Caco-2 (cell line): Measurements from ENCODE around the gene TNFSF9. TPM values are rescaled to one million over a fixed set of nuclear protein-coding genes. Genes with fewer than 3 reads are reported as not detected.
"Not testable (repeated sequence)": the region's sequence is repeated elsewhere in the genome, so short reads cannot be mapped to it uniquely, and the experiment has no call there.

ENCODE experiments used
- BruUV-seq: library from RNA; stranded (reverse); fragments of 400-500 nt; replicated peaks from 2 replicates; lab custom pipeline; 2021; lab: Mats Ljungman, UMichigan
- CTCF ChIA-PET: fragments of 300-600 bp; sonication (Branson Sonifier 250); formaldehyde crosslinking; loops from one replicate; lab custom pipeline; 2022; ENCODE audit warnings: antibody characterized with exemption; lab: Charles Lee
- POLR2A ChIA-PET: fragments of 300-600 bp; sonication (Branson Sonifier 250); formaldehyde crosslinking; loops from one replicate; lab custom pipeline; 2022; ENCODE audit warnings: antibody characterized with exemption; lab: Charles Lee
- DNase-seq, 2 experiments: peaks; one replicate each; pipeline versions ENCODE4 v3.0.0 to v3.0.0-alpha.2; 2020 to 2022
- H3K27me3 ChIP-seq: replicated peaks from 2 replicates; pipeline ENCODE4 v1.6.0; 2011; ENCODE audit warnings: low read length; ENCODE audit not compliant: control insufficient read depth, insufficient read depth
- H3K36me3 ChIP-seq: 2 replicates; pipeline ENCODE4 v1.5.1; 2011; ENCODE audit warnings: low read length; ENCODE audit not compliant: control insufficient read depth, insufficient read depth
- H3K4me1 ChIP-seq: fragments of 250-450 bp; sonication (Bioruptor Pico); 2 replicates; pipeline ENCODE4 v1.5.1; 2020; ENCODE audit warnings: mild to moderate bottlenecking
- H3K4me3 ChIP-seq: 2 replicates; pipeline ENCODE4 v1.5.1; 2011; ENCODE audit warnings: low read depth, mild to moderate bottlenecking, control low read depth, low read length
- H3K9me3 ChIP-seq: fragments of 250-450 bp; sonication (Bioruptor Pico); 2 replicates; pipeline ENCODE4 v1.5.1; 2020; ENCODE audit warnings: mild to moderate bottlenecking, moderate library complexity
- H3K27ac Mint-ChIP-seq: one replicate; pipeline ENCODE4 v1.8.0; 2022; ENCODE audit warnings: mixed read lengths; ENCODE audit not compliant: unreplicated experiment
- H3K27me3 Mint-ChIP-seq: one replicate; pipeline ENCODE4 v1.8.0; 2022; ENCODE audit warnings: mixed read lengths; ENCODE audit not compliant: insufficient read depth, unreplicated experiment
- H3K36me3 Mint-ChIP-seq: one replicate; pipeline ENCODE4 v1.8.0; 2022; ENCODE audit warnings: mild to moderate bottlenecking, mixed read lengths; ENCODE audit not compliant: insufficient read depth, unreplicated experiment
- H3K4me1 Mint-ChIP-seq: one replicate; pipeline ENCODE4 v1.8.0; 2022; ENCODE audit warnings: low read depth, mixed read lengths; ENCODE audit not compliant: unreplicated experiment
- H3K4me3 Mint-ChIP-seq: one replicate; pipeline ENCODE4 v1.8.0; 2022; ENCODE audit warnings: mild to moderate bottlenecking, moderate library complexity, mixed read lengths; ENCODE audit not compliant: unreplicated experiment
- H3K9me3 Mint-ChIP-seq: one replicate; pipeline ENCODE4 v1.8.0; 2022; ENCODE audit warnings: mixed read lengths; ENCODE audit not compliant: unreplicated experiment
- intact Hi-C: fragments of 100-400 bp; cut with micrococcal nuclease; formaldehyde crosslinking; loops from one replicate; pipeline ENCODE4 v1.10.0; 2022; ENCODE audit not compliant: unreplicated experiment
- total RNA-seq: library from RNA; stranded (reverse); gene quantifications from 2 replicates; pipeline ENCODE4 v1.2.3, GENCODE V29; 2022
- TF ChIP-seq, protein P1 (sequence below), 2 experiments: fragments of 200-600 bp in 1 of 2; IDR thresholded peaks; 1 replicate in 1 of 2; 2 replicates in 1 of 2; pipeline versions ENCODE4 v1.5.1 to v1.8.0; 2011 to 2022; ENCODE audit warnings: antibody characterized with exemption in 1 of 2, control low read depth in 1 of 2, inconsistent platforms in 1 of 2, low read depth in 1 of 2, low read length in 1 of 2, mild to moderate bottlenecking in 1 of 2, moderate library complexity in 1 of 2; ENCODE audit not compliant: insufficient read depth in 1 of 2, severe bottlenecking in 1 of 2, unreplicated experiment in 1 of 2

TNFSF9 gene
- total RNA-seq, 1 experiment from 2014 or later: 0.77 TPM

DNA sequence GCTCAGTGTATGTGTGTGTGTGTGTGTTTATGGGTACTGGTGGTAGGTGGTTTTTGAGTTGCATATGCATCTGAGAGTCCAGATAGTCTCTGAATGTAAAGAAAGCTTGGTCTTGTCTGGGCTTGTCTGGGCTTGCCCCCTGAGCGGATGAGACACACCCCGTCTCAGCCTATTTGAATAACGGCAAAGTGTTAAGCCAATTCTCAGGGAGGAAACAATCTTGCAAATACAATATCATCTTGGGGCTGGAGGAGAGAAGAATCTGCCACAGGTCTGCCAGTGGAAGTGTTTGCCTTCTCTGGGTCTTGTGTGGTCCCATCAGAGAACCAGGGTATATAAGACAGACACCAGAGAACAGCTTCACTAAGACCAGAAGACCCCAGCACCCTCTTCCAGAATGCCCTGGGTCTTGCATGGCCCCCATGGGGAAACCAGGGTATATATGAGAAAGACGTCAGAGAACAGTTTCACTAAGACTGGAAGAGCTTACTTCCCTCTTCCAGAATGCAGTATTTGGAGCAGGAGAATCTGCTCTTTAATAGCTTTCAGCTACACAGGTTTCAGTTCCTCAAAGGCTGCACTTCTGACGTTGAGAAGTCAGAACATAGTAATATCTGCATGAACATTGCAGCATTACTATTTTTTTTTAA, 46.8 kb downstream of the TNFSF9 start:
- peaks cover 21% of the 10 kb centered on the region for H3K9me3 Mint-ChIP-seq
- ChIA-PET POLR2A (no interaction called here), CTCF (no interaction called here)
- H3K36me3 ChIP-seq: no peaks in the 10 kb centered on the region
- peaks cover 5% of the 10 kb centered on the region; the same call in 1 of the 2 replicates for H3K9me3 ChIP-seq
- no peaks in the 10 kb centered on the region for H3K27me3 ChIP-seq
- no TSS peak for BruUV-seq
- H3K27ac Mint-ChIP-seq: no peak overlapping the region
- H3K4me3 Mint-ChIP-seq: no peak overlapping the region
- DNase-seq: no peak
- no peak overlapping the region for H3K4me3 ChIP-seq
- intact Hi-C loops: no loop called here
- no peaks in the 10 kb centered on the region for H3K27me3 Mint-ChIP-seq
- H3K36me3 Mint-ChIP-seq: no peaks in the 10 kb centered on the region
- H3K4me1 Mint-ChIP-seq: no peaks in the 10 kb centered on the region
- TF ChIP-seq, protein P1, sequence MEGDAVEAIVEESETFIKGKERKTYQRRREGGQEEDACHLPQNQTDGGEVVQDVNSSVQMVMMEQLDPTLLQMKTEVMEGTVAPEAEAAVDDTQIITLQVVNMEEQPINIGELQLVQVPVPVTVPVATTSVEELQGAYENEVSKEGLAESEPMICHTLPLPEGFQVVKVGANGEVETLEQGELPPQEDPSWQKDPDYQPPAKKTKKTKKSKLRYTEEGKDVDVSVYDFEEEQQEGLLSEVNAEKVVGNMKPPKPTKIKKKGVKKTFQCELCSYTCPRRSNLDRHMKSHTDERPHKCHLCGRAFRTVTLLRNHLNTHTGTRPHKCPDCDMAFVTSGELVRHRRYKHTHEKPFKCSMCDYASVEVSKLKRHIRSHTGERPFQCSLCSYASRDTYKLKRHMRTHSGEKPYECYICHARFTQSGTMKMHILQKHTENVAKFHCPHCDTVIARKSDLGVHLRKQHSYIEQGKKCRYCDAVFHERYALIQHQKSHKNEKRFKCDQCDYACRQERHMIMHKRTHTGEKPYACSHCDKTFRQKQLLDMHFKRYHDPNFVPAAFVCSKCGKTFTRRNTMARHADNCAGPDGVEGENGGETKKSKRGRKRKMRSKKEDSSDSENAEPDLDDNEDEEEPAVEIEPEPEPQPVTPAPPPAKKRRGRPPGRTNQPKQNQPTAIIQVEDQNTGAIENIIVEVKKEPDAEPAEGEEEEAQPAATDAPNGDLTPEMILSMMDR (IDR thresholded peaks at IDR 0.05; ENCODE audit: insufficient read depth in 1 of 2, low read depth in 1 of 2, low read length in 1 of 2, severe bottlenecking in 1 of 2, unreplicated experiment in 1 of 2): no peak
- no peaks in the 10 kb centered on the region for H3K4me1 ChIP-seq

DNA sequence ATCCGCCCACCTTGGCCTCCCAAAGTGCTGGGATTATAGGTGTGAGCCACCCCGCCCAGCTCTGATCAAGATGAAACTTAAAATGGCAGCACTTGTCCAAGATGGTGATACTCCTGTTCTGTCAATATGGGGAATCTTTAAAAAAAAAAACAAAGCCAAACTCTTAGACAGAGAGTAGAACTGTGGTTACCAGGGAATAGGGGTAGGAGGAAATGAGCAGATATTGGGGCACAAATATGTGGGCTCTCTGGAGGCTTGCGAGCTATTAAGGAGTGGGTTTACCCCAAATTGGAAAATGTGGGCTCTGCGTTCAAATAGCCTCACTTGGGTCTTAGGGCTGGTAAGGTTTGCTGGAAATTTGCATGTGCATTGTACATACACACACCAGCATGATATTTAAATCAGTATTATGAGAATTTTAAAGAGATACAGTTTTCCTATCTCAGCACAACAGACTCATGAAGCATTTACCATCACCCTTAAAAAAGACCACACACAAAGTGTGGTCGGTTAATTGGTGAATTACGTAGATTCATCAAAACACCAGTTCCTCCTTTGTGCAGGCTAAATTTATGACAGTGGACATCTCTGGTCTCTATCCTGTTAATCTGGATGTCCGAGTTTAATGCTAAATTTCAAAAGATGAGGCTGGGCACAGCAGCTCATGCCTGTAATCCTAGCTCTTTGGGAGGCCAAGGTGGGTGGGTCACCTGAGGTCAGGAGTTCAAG, 48.8 kb downstream of the TNFSF9 start:
- Mint-ChIP-seq H3K27ac (no peak overlapping the region), H3K36me3 (no peaks in the 10 kb centered on the region), H3K4me1 (no peaks in the 10 kb centered on the region), H3K4me3 (no peak overlapping the region), H3K9me3 (peaks cover 21% of the 10 kb centered on the region), H3K27me3 (no peaks in the 10 kb centered on the region)
- H3K4me3 ChIP-seq: no peak overlapping the region
- intact Hi-C loops: no loop called here
- no peaks in the 10 kb centered on the region for H3K36me3 ChIP-seq
- H3K9me3 ChIP-seq: peaks cover 5% of the 10 kb centered on the region; the same call in 1 of the 2 replicates
- CTCF ChIA-PET: interaction anchor here (0.6 kb wide), 2 partner anchors 9 to 63 kb away, joined by 4 to 5 read pairs; no protein-coding TSS in a partner anchor
- H3K4me1 ChIP-seq: no peaks in the 10 kb centered on the region
- DNase-seq: no peak
- BruUV-seq: no TSS peak
- H3K27me3 ChIP-seq: no peaks in the 10 kb centered on the region
- POLR2A ChIA-PET: no interaction called here
- TF ChIP-seq, protein P1 (IDR thresholded peaks at IDR 0.05; ENCODE audit: insufficient read depth in 1 of 2, low read depth in 1 of 2, low read length in 1 of 2, severe bottlenecking in 1 of 2, unreplicated experiment in 1 of 2): no peak

GRCh38 chr19:6580313-6580712, 49.5 kb downstream of the TNFSF9 start:
- Mint-ChIP-seq H3K27me3 (no peaks in the 10 kb centered on the region), H3K4me3 (no peak overlapping the region), H3K27ac (no peak overlapping the region), H3K4me1 (no peaks in the 10 kb centered on the region), H3K36me3 (no peaks in the 10 kb centered on the region), H3K9me3 (peaks cover 21% of the 10 kb centered on the region)
- Histone ChIP-seq H3K9me3 (peaks cover 5% of the 10 kb centered on the region; the same call in 1 of the 2 replicates), H3K4me1 (no peaks in the 10 kb centered on the region), H3K4me3 (no peak overlapping the region), H3K36me3 (no peaks in the 10 kb centered on the region), H3K27me3 (no peaks in the 10 kb centered on the region)
- ChIA-PET CTCF (no interaction called here), POLR2A (no interaction called here)
- TF ChIP-seq, protein P1 (IDR thresholded peaks at IDR 0.05; ENCODE audit: insufficient read depth in 1 of 2, low read depth in 1 of 2, low read length in 1 of 2, severe bottlenecking in 1 of 2, unreplicated experiment in 1 of 2): no peak
- intact Hi-C loops: no loop called here
- BruUV-seq: no TSS peak
- no peak for DNase-seq

- POLR2A ChIA-PET, H3K9me3 ChIP-seq, H3K27me3 ChIP-seq, H3K4me3 Mint-ChIP-seq, intact Hi-C loops, H3K4me1 Mint-ChIP-seq, H3K4me3 ChIP-seq, H3K36me3 ChIP-seq, H3K27me3 Mint-ChIP-seq, H3K4me1 ChIP-seq, CTCF ChIA-PET, DNase-seq, H3K27ac Mint-ChIP-seq, H3K36me3 Mint-ChIP-seq, BruUV-seq: not testable (repeated sequence)
- peaks cover 21% of the 10 kb centered on the region for H3K9me3 Mint-ChIP-seq
Observed at GRCh38 chr19:6582515-6583484, 52.0 kb downstream of the TNFSF9 start.
